ENCODE results near the gene NDE1.

Gene NDE1

GRCh38 chr16:15708096-15708495 is 58.1 kb downstream of the NDE1 start:
- H3K9ac ChIP-seq (ENCODE audit: low read length) = no peak overlapping the region
- no peaks in the 10 kb centered on the region for H3K79me2 ChIP-seq (ENCODE audit: insufficient read depth, low read length)
- H2AFZ ChIP-seq (ENCODE audit: low read depth, low read length, severe bottlenecking) = no peak overlapping the region
- no peaks in the 10 kb centered on the region for H4K20me1 ChIP-seq (ENCODE audit: low read depth, low read length)
- H3K36me3 ChIP-seq (ENCODE audit: low read length) = no peaks in the 10 kb centered on the region
- no peak overlapping the region for H3K4me2 ChIP-seq (ENCODE audit: low read depth, low read length, poor library complexity, severe bottlenecking)
- H3K9me2 ChIP-seq (replicated peaks; ENCODE audit: insufficient read depth, low read length) = no peaks in the 10 kb centered on the region
- H3K4me3 ChIP-seq (ENCODE audit: insufficient read depth, low read length, poor library complexity, severe bottlenecking) = no peak overlapping the region
- no peak overlapping the region for H3K27ac ChIP-seq (ENCODE audit: low read depth, low read length)
- no peaks in the 10 kb centered on the region for H3K9me3 ChIP-seq (ENCODE audit: insufficient read depth, low read length)
- TF ChIP-seq, protein P1, sequence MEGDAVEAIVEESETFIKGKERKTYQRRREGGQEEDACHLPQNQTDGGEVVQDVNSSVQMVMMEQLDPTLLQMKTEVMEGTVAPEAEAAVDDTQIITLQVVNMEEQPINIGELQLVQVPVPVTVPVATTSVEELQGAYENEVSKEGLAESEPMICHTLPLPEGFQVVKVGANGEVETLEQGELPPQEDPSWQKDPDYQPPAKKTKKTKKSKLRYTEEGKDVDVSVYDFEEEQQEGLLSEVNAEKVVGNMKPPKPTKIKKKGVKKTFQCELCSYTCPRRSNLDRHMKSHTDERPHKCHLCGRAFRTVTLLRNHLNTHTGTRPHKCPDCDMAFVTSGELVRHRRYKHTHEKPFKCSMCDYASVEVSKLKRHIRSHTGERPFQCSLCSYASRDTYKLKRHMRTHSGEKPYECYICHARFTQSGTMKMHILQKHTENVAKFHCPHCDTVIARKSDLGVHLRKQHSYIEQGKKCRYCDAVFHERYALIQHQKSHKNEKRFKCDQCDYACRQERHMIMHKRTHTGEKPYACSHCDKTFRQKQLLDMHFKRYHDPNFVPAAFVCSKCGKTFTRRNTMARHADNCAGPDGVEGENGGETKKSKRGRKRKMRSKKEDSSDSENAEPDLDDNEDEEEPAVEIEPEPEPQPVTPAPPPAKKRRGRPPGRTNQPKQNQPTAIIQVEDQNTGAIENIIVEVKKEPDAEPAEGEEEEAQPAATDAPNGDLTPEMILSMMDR (IDR thresholded peaks at IDR 0.05; ENCODE audit: insufficient read depth, low read length, poor library complexity, severe bottlenecking) = no peak
- TF ChIP-seq EZH2phosphoT487 (conservative IDR thresholded peaks at IDR 0.05; ENCODE audit: low read length) = no peak
- H3F3A ChIP-seq (ENCODE audit: insufficient read depth) = peaks cover 6% of the 10 kb centered on the region; the same call in 1 of the 2 replicates
- no peaks in the 10 kb centered on the region for H3K27me3 ChIP-seq (ENCODE audit: low read length)

- Histone ChIP-seq H3K36me3 (ENCODE audit: low read length) (no peaks in the 10 kb centered on the region), H3K4me2 (ENCODE audit: low read depth, low read length, poor library complexity, severe bottlenecking) (no peak overlapping the region)
Observed at GRCh38 chr16:15708997-15709396, 59.0 kb downstream of the NDE1 start.

GRCh38 chr16:15714393-15715172 is 64.5 kb downstream of the NDE1 start:
- no peak overlapping the region for H3K27ac ChIP-seq (ENCODE audit: low read depth, low read length)
- no peak for TF ChIP-seq EZH2phosphoT487 (conservative IDR thresholded peaks at IDR 0.05; ENCODE audit: low read length)
- TF ChIP-seq, protein P1 (IDR thresholded peaks at IDR 0.05; ENCODE audit: insufficient read depth, low read length, poor library complexity, severe bottlenecking) = no peak
- H3K9me3 ChIP-seq (ENCODE audit: insufficient read depth, low read length) = no peaks in the 10 kb centered on the region
- no peaks in the 10 kb centered on the region for H3K36me3 ChIP-seq (ENCODE audit: low read length)
- H3K79me2 ChIP-seq (ENCODE audit: insufficient read depth, low read length) = no peaks in the 10 kb centered on the region
- no peaks in the 10 kb centered on the region for H3K27me3 ChIP-seq (ENCODE audit: low read length)
- no peak overlapping the region for H3K4me2 ChIP-seq (ENCODE audit: low read depth, low read length, poor library complexity, severe bottlenecking)
- no peak overlapping the region for H3K4me3 ChIP-seq (ENCODE audit: insufficient read depth, low read length, poor library complexity, severe bottlenecking)
- H2AFZ ChIP-seq (ENCODE audit: low read depth, low read length, severe bottlenecking) = no peak overlapping the region
- H3F3A ChIP-seq (ENCODE audit: insufficient read depth) = no peaks in the 10 kb centered on the region
- no peak overlapping the region for H3K9ac ChIP-seq (ENCODE audit: low read length)
- no peaks in the 10 kb centered on the region for H4K20me1 ChIP-seq (ENCODE audit: low read depth, low read length)
- no peaks in the 10 kb centered on the region for H3K9me2 ChIP-seq (replicated peaks; ENCODE audit: insufficient read depth, low read length)

More at GRCh38 chr16:15708997-15709396, 59.0 kb downstream of the NDE1 start:
- Histone ChIP-seq H3F3A (ENCODE audit: insufficient read depth) (peaks cover 3% of the 10 kb centered on the region; the same call in 1 of the 2 replicates), H3K4me3 (ENCODE audit: insufficient read depth, low read length, poor library complexity, severe bottlenecking) (no peak overlapping the region), H3K27ac (ENCODE audit: low read depth, low read length) (no peak overlapping the region), H3K9me3 (ENCODE audit: insufficient read depth, low read length) (no peaks in the 10 kb centered on the region), H3K79me2 (ENCODE audit: insufficient read depth, low read length) (no peaks in the 10 kb centered on the region), H3K9ac (ENCODE audit: low read length) (no peak overlapping the region), H3K27me3 (ENCODE audit: low read length) (no peaks in the 10 kb centered on the region), H2AFZ (ENCODE audit: low read depth, low read length, severe bottlenecking) (no peak overlapping the region), H3K9me2 (replicated peaks; ENCODE audit: insufficient read depth, low read length) (no peaks in the 10 kb centered on the region), H4K20me1 (ENCODE audit: low read depth, low read length) (no peaks in the 10 kb centered on the region)
- TF ChIP-seq EZH2phosphoT487 (conservative IDR thresholded peaks at IDR 0.05; ENCODE audit: low read length) = no peak
- TF ChIP-seq, protein P1 (IDR thresholded peaks at IDR 0.05; ENCODE audit: insufficient read depth, low read length, poor library complexity, severe bottlenecking) = no peak
